ENCODE data around the gene DRD4. TPM values are rescaled to one million over a fixed set of nuclear protein-coding genes. Genes with fewer than 3 reads are reported as not detected.
A peak's percentile ranks its signal among the peaks of the same experiment; 100 is the strongest.

The DRD4 gene
- total and polyA plus RNA-seq, 9 of the 15 experiments (the other 6 are each of a cell fraction or from before 2014, with no cell fraction given): 0.04 to 0.95 (median 0.21) TPM; not detected in 5

- no peaks in the 10 kb centered on the region for H3K9me1 ChIP-seq (ENCODE audit: control insufficient read depth, insufficient read depth, low read length)
- in situ Hi-C loops (cut with MboI): no loop called here
- TF ChIP-seq RBFOX2 (IDR thresholded peaks at IDR 0.05; ENCODE audit: low read depth, low read length): 0 out of 2 replicates have a peak, but pooled peaks have one; percentile 13
- no peak for TF ChIP-seq CREB3 (tag; conservative IDR thresholded peaks at IDR 0.05; ENCODE audit: low read depth)
- peak; percentile 41; the same call in 1 of the 2 replicates for TF ChIP-seq POLR2G (IDR thresholded peaks at IDR 0.05; ENCODE audit: low read depth, low read length)
- H4K20me1 ChIP-seq (replicated peaks; ENCODE audit: control insufficient read depth, insufficient read depth, low read length): no peaks in the 10 kb centered on the region
- FAIRE-seq (no peak), ATAC-seq (no peak), DNase-seq (ENCODE audit: extremely low read depth in 1 of 4, low spot score in 3 of 4) (no peak)
- H3K27me3 ChIP-seq (ENCODE audit: control insufficient read depth in 2 of 2, insufficient read depth in 2 of 2, low read length in 2 of 2): no peaks in the 10 kb centered on the region
- peaks cover 81% of the 10 kb centered on the region for H3K36me3 ChIP-seq (ENCODE audit: control insufficient read depth, insufficient read depth, low read length)
- intact Hi-C loops (cut with micrococcal nuclease): no loop called here
- no peaks in the 10 kb centered on the region for H3K79me2 ChIP-seq (ENCODE audit: control insufficient read depth, insufficient read depth, low read length)
- no peak overlapping the region for H2AFZ ChIP-seq (ENCODE audit: low read depth, low read length)
- no TSS peak for BruUV-seq (replicated peaks)
- H3K4me1 ChIP-seq (replicated peaks in 1 of 2; ENCODE audit: control insufficient read depth in 2 of 2, insufficient read depth in 2 of 2, low read length in 2 of 2): peaks cover 0 to 5% of the 10 kb centered on the region in 2 experiments; a peak in 1 of 5 replicates
- H3K9me3 ChIP-seq (replicated peaks; ENCODE audit: control insufficient read depth, insufficient read depth, low read depth, low read length): no peaks in the 10 kb centered on the region
- H3K4me2 ChIP-seq (ENCODE audit: insufficient read depth, low read length): no peak overlapping the region
- no peak overlapping the region for H3K27ac ChIP-seq (ENCODE audit: extremely low read depth, low read depth, low read length)
- no peak overlapping the region for H3K4me3 ChIP-seq
- 93% methylated on average over 25 of the region's 36 CpGs for WGBS (ENCODE audit: insufficient coverage, low coverage, missing lambda C conversion rate)
- POLR2A ChIA-PET: interaction anchor here (0.7 to 2.2 kb wide), 5 partner anchors 11 to 92 kb away, joined by 3 to 19 read pairs (median 5); no protein-coding TSS in a partner anchor
- H3K9ac ChIP-seq (ENCODE audit: insufficient read depth in 1 of 2, low read depth in 2 of 2, low read length in 2 of 2): no peak overlapping the region
- CTCF ChIA-PET (ENCODE audit: low intra/inter-chr PET ratio): no interaction called here
Measured at GRCh38 chr11:679271-680207, 42.5 kb downstream of the DRD4 start.
